GM13976 (cell line): Measurements from ENCODE around the gene UQCRQ.
"Not testable (repeated sequence)": the region's sequence is repeated elsewhere in the genome, so short reads cannot be mapped to it uniquely, and the experiment has no call there.

ENCODE experiments used
- DNase-seq: peaks from one replicate; pipeline ENCODE4 v3.0.0; 2012; ENCODE audit warnings: low spot score
- in situ Hi-C: fragments of 300-500 bp; cut with MboI; formaldehyde crosslinking; loops from one replicate; pipeline ENCODE4 v1.12.0; 2022; ENCODE audit warnings: low sequenced_read_pairs, mixed read lengths, inconsistent platforms; ENCODE audit not compliant: unreplicated experiment
- TF ChIP-seq, protein P1 (sequence below): IDR thresholded peaks from 2 replicates; pipeline ENCODE4 v1.5.1; 2012; ENCODE audit warnings: borderline replicate concordance, mild to moderate bottlenecking; ENCODE audit not compliant: insufficient read depth; ENCODE audit errors: extremely low read depth, missing control alignments, control extremely low read depth

UQCRQ gene

DNA sequence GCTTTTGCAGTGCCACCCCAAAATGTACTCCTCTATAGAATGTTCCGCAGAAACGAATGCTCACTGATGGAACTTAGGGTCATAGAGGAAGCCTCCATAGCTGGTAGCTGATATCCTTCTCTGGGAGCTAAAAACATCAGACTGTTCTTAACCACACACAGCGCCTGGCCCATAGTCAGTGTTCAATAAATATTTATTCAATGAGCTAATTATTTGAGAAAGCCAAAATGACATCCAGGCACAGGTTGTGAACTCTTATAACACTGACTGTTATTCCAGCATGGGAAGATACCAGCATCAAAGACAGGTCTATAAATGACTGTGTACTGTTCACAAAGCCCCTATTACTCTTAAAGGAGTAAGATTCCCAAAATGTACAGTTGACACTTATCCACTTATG, 13.1 kb upstream of the UQCRQ start:
- TF ChIP-seq, protein P1, sequence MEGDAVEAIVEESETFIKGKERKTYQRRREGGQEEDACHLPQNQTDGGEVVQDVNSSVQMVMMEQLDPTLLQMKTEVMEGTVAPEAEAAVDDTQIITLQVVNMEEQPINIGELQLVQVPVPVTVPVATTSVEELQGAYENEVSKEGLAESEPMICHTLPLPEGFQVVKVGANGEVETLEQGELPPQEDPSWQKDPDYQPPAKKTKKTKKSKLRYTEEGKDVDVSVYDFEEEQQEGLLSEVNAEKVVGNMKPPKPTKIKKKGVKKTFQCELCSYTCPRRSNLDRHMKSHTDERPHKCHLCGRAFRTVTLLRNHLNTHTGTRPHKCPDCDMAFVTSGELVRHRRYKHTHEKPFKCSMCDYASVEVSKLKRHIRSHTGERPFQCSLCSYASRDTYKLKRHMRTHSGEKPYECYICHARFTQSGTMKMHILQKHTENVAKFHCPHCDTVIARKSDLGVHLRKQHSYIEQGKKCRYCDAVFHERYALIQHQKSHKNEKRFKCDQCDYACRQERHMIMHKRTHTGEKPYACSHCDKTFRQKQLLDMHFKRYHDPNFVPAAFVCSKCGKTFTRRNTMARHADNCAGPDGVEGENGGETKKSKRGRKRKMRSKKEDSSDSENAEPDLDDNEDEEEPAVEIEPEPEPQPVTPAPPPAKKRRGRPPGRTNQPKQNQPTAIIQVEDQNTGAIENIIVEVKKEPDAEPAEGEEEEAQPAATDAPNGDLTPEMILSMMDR, result no peak
- DNase-seq, result no peak
- in situ Hi-C loops, result no loop called here

GRCh38 chr5:132853790-132854189, 12.7 kb upstream of the UQCRQ start:
- TF ChIP-seq, protein P1, result no peak
- in situ Hi-C loops, result no loop called here
- no peak for DNase-seq

DNA sequence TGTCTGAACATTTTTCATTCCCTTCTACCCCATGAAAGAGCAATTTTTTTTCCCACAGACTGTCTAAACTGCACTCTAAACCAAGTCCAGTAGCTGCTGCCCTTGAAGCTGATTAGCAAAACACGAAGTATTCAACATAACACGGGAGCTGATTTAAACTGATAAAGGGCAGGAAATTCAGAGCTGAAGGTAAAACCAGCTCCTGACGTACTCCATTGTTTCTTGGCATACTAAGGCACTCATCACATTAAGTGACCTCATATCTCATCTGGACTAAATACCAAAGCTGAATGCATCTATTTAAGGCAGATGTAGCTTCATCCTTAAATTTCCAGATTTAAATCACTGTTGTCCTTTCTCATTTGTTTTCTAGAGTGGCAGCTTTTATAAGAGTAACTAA, 12.1 kb upstream of the UQCRQ start:
- in situ Hi-C loops, result no loop called here
- DNase-seq, result no peak
- TF ChIP-seq, protein P1, result no peak

GRCh38 chr5:132854992-132855391, 11.4 kb upstream of the UQCRQ start:
- in situ Hi-C loops, DNase-seq: not testable (repeated sequence)

GRCh38 chr5:132856011-132856410, 10.4 kb upstream of the UQCRQ start:
- TF ChIP-seq, protein P1, result no peak
- DNase-seq, result no peak
- in situ Hi-C loops, result no loop called here

- in situ Hi-C loops, result no loop called here
- TF ChIP-seq, protein P1, result no peak
- no peak for DNase-seq
Observed at GRCh38 chr5:132859889-132860437, 6.5 kb upstream of the UQCRQ start.

GRCh38 chr5:132860742-132861141, 5.7 kb upstream of the UQCRQ start:
- DNase-seq, result no peak
- TF ChIP-seq, protein P1, result no peak
- in situ Hi-C loops, result no loop called here
